K562 (cell line): Measurements from ENCODE around the gene PTK6. TPM values are rescaled to one million over a fixed set of nuclear protein-coding genes. Genes with fewer than 3 reads are reported as not detected.
A peak's percentile ranks its signal among the peaks of the same experiment; 100 is the strongest.

Experiments
- DMBX1 ChIP-seq: fragments of 250-450 bp; sonication (Bioruptor Pico); IDR thresholded peaks from 2 replicates; pipeline ENCODE4 v1.8.0; 2022; ENCODE audit warnings: inconsistent platforms, mild to moderate bottlenecking, moderate library complexity, borderline replicate concordance
- HDAC2 ChIP-seq: fragments of 450-650 bp; IDR thresholded peaks from 2 replicates; pipeline ENCODE4 v1.6.1; 2016; ENCODE audit warnings: mild to moderate bottlenecking
- POLR2AphosphoS2 ChIP-seq: IDR thresholded peaks from 2 replicates; pipeline ENCODE4 v1.6.1; 2012; ENCODE audit warnings: low read length, improper control_type of control experiment
- ZNF282 ChIP-seq: sonication (generic); formaldehyde crosslinking; IDR thresholded peaks from 2 replicates; pipeline ENCODE4 v1.8.1; 2023; ENCODE audit warnings: missing genetic modification reagents
- polyA plus RNA-seq, 8 experiments: library from polyadenylated mRNA; depleted of rRNA in 4 of 8; stranded (reverse) in 5 of 8; unstranded in 3 of 8; fragments of >200 nt; fragmentation: Nextera tagmentation in 2 of 8; fragmentation: Illumina TruSeq in 1 of 8; extraction: Ambion mirVana in 2 of 8; extraction: Trizol in 1 of 8; gene quantifications; 2 replicates each; pipeline versions ENCODE4 v1.2.1 to v1.2.3, GENCODE V29; 2011 to 2014; ENCODE audit warnings: inconsistent platforms in 1 of 8, missing spikeins in 1 of 8
- total RNA-seq, 7 experiments: library from RNA; depleted of rRNA in 6 of 7; stranded (reverse); fragments of >200 nt in 6 of 7; fragmentation: Illumina TruSeq in 2 of 7; extraction: Trizol in 2 of 7; gene quantifications; 2 replicates each; pipeline versions ENCODE4 v1.2.1 to v1.2.3, GENCODE V29; 2011 to 2021; ENCODE audit warnings: low replicate concordance in 1 of 7
- TF ChIP-seq, protein P1 (sequence below), 3 experiments: fragments of 200-800 bp in 1 of 3; fragments of 250-450 bp in 1 of 3; fragments of 450-650 bp in 1 of 3; sonication (Bioruptor Pico) in 1 of 3; sonication (Bioruptor generic) in 1 of 3; formaldehyde crosslinking in 1 of 3; IDR thresholded peaks; 2 replicates each; pipeline versions ENCODE4 v1.6.1 to v1.8.0; 2016 to 2022; ENCODE audit warnings: mild to moderate bottlenecking in 2 of 3, missing genetic modification characterization in 2 of 3, missing compliant biosample characterization in 1 of 3, moderate library complexity in 1 of 3
- TF ChIP-seq, protein P2 (sequence below), 2 experiments: fragments of 450-650 bp; IDR thresholded peaks; 2 replicates each; pipeline ENCODE4 v1.6.1; 2016
- TF ChIP-seq, protein P3 (sequence below): sonication (generic); formaldehyde crosslinking; IDR thresholded peaks from 2 replicates; pipeline ENCODE4 v1.8.0; 2022; ENCODE audit warnings: missing genetic modification reagents, mild to moderate bottlenecking, borderline replicate concordance

The PTK6 gene
- total and polyA plus RNA-seq, 9 of the 15 experiments (the other 6 are each of a cell fraction or from before 2014, with no cell fraction given): 0.07 TPM; not detected in 8

DNA sequence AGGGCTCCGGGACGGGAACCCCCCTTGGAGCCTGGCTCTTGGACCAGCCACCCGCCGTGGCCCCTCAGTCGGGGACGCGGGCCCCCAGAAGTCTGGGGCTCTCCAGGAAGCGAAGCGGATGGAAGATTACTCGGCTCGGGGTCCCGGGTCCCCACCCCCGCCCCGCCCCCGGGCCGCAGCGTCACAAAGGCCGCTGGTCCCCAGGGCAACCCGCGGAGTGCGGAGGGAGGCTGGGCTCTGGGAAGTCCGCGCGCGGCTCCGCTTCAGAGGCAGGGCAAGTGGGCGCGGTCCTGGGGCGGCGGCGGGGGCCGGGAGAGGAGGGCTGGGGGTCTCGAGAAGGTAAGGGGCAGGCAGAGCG is 16.7 kb upstream of the PTK6 start, which contains the start of gene FNDC11 (continued):
- TF ChIP-seq, protein P1, sequence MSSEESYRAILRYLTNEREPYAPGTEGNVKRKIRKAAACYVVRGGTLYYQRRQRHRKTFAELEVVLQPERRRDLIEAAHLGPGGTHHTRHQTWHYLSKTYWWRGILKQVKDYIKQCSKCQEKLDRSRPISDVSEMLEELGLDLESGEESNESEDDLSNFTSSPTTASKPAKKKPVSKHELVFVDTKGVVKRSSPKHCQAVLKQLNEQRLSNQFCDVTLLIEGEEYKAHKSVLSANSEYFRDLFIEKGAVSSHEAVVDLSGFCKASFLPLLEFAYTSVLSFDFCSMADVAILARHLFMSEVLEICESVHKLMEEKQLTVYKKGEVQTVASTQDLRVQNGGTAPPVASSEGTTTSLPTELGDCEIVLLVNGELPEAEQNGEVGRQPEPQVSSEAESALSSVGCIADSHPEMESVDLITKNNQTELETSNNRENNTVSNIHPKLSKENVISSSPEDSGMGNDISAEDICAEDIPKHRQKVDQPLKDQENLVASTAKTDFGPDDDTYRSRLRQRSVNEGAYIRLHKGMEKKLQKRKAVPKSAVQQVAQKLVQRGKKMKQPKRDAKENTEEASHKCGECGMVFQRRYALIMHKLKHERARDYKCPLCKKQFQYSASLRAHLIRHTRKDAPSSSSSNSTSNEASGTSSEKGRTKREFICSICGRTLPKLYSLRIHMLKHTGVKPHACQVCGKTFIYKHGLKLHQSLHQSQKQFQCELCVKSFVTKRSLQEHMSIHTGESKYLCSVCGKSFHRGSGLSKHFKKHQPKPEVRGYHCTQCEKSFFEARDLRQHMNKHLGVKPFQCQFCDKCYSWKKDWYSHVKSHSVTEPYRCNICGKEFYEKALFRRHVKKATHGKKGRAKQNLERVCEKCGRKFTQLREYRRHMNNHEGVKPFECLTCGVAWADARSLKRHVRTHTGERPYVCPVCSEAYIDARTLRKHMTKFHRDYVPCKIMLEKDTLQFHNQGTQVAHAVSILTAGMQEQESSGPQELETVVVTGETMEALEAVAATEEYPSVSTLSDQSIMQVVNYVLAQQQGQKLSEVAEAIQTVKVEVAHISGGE (CRISPR knock-in tag; IDR thresholded peaks at IDR 0.05): peak in 1 of 3 experiments; percentile 43; a peak in 1 of 6 replicates
- TF ChIP-seq, protein P2, sequence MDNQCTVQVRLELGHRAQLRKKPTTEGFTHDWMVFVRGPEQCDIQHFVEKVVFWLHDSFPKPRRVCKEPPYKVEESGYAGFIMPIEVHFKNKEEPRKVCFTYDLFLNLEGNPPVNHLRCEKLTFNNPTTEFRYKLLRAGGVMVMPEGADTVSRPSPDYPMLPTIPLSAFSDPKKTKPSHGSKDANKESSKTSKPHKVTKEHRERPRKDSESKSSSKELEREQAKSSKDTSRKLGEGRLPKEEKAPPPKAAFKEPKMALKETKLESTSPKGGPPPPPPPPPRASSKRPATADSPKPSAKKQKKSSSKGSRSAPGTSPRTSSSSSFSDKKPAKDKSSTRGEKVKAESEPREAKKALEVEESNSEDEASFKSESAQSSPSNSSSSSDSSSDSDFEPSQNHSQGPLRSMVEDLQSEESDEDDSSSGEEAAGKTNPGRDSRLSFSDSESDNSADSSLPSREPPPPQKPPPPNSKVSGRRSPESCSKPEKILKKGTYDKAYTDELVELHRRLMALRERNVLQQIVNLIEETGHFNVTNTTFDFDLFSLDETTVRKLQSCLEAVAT (IDR thresholded peaks at IDR 0.05): no peak
- TF ChIP-seq, protein P3, sequence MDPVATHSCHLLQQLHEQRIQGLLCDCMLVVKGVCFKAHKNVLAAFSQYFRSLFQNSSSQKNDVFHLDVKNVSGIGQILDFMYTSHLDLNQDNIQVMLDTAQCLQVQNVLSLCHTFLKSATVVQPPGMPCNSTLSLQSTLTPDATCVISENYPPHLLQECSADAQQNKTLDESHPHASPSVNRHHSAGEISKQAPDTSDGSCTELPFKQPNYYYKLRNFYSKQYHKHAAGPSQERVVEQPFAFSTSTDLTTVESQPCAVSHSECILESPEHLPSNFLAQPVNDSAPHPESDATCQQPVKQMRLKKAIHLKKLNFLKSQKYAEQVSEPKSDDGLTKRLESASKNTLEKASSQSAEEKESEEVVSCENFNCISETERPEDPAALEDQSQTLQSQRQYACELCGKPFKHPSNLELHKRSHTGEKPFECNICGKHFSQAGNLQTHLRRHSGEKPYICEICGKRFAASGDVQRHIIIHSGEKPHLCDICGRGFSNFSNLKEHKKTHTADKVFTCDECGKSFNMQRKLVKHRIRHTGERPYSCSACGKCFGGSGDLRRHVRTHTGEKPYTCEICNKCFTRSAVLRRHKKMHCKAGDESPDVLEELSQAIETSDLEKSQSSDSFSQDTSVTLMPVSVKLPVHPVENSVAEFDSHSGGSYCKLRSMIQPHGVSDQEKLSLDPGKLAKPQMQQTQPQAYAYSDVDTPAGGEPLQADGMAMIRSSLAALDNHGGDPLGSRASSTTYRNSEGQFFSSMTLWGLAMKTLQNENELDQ (CRISPR knock-in tag): no peak
- TF ChIP-seq ZNF282 (CRISPR knock-in tag): no peak
- no peak for TF ChIP-seq DMBX1
- no peak for TF ChIP-seq HDAC2
- no peak for TF ChIP-seq POLR2AphosphoS2
- TF ChIP-seq, all 486 proteins: peak for 12
